ENCODE results near the gene CTNNA1.
"Not testable (repeated sequence)": the region's sequence is repeated elsewhere in the genome, so short reads cannot be mapped to it uniquely, and the experiment has no call there.

The CTNNA1 gene

GRCh38 chr5:138824516-138824915 lies 71.3 kb downstream of the CTNNA1 start:
- DNase-seq: no peak

- DNase-seq: no peak
Observed at GRCh38 chr5:138824924-138825863, 72.0 kb downstream of the CTNNA1 start.

GRCh38 chr5:138828556-138828955 lies 75.3 kb downstream of the CTNNA1 start:
- DNase-seq: no peak

- no peak for DNase-seq
Observed at GRCh38 chr5:138829341-138829740, 76.1 kb downstream of the CTNNA1 start.

- DNase-seq: no peak
Observed at GRCh38 chr5:138831703-138832102, 78.5 kb downstream of the CTNNA1 start.

GRCh38 chr5:138832218-138832617 lies 79.0 kb downstream of the CTNNA1 start:
- no peak for DNase-seq

GRCh38 chr5:138833080-138833479 lies 79.9 kb downstream of the CTNNA1 start:
- no peak for DNase-seq

GRCh38 chr5:138833726-138834480 lies 80.7 kb downstream of the CTNNA1 start:
- DNase-seq: no peak

- not testable (repeated sequence) for DNase-seq
Observed at GRCh38 chr5:138834853-138835252, 81.6 kb downstream of the CTNNA1 start.

- DNase-seq: no peak
Observed at GRCh38 chr5:138837160-138837559, 83.9 kb downstream of the CTNNA1 start.

- no peak for DNase-seq
Observed at GRCh38 chr5:138840103-138840502, 86.9 kb downstream of the CTNNA1 start.

- no peak for DNase-seq
Observed at GRCh38 chr5:138841531-138841930, 88.3 kb downstream of the CTNNA1 start.

- no peak for DNase-seq
Observed at GRCh38 chr5:138843316-138844124, 90.3 kb downstream of the CTNNA1 start.

GRCh38 chr5:138844125-138844461 lies 90.9 kb downstream of the CTNNA1 start:
- DNase-seq: no peak

- no peak for DNase-seq
Observed at GRCh38 chr5:138844812-138845513, 91.7 kb downstream of the CTNNA1 start.

- DNase-seq: no peak
Observed at GRCh38 chr5:138849439-138849838, 96.2 kb downstream of the CTNNA1 start.

GRCh38 chr5:138849882-138850281 lies 96.7 kb downstream of the CTNNA1 start:
- no peak for DNase-seq

- no peak for DNase-seq
Observed at GRCh38 chr5:138850865-138851435, 97.7 kb downstream of the CTNNA1 start.

- DNase-seq: no peak
Observed at GRCh38 chr5:138853132-138853531, 99.9 kb downstream of the CTNNA1 start.

- no peak for DNase-seq
Observed at GRCh38 chr5:138867011-138867410, 113.8 kb downstream of the CTNNA1 start.

- no peak for DNase-seq
Observed at GRCh38 chr5:138869038-138869437, 115.8 kb downstream of the CTNNA1 start.
